Keratinocyte (primary cell): ENCODE results near the gene TNNT3. TPM values are rescaled to one million over a fixed set of nuclear protein-coding genes. Genes with fewer than 3 reads are reported as not detected.

Experiments
- DNase-seq: peaks from one replicate; pipeline ENCODE4 v3.0.0-alpha.2; 2011; ENCODE audit warnings: low read depth, missing footprints, low spot score
- FAIRE-seq: peaks from 2 replicates; lab custom pipeline; 2011; peaks lifted over from hg19 to GRCh38; lab: Jason Lieb, UNC
- H2AFZ ChIP-seq: 2 replicates; pipeline ENCODE4 v1.6.0; 2012; ENCODE audit warnings: low read length, control low read depth, inconsistent platforms; ENCODE audit not compliant: control insufficient read depth
- H3K27ac ChIP-seq: 2 replicates; pipeline ENCODE4 v1.5.1; 2011; ENCODE audit warnings: low read length; ENCODE audit not compliant: control insufficient read depth, insufficient read depth
- H3K27me3 ChIP-seq: 3 replicates; pipeline ENCODE4 v1.6.0; 2011; ENCODE audit warnings: low read length; ENCODE audit not compliant: control insufficient read depth, insufficient read depth; ENCODE audit errors: extremely low read depth
- H3K36me3 ChIP-seq, 2 experiments: 2 replicates in 1 of 2; 3 replicates in 1 of 2; pipeline ENCODE4 v1.5.1; 2011; ENCODE audit warnings: low read length in 2 of 2, mild to moderate bottlenecking in 1 of 2; ENCODE audit not compliant: control insufficient read depth in 2 of 2, insufficient read depth in 2 of 2; ENCODE audit errors: extremely low read depth in 1 of 2
- H3K4me1 ChIP-seq: 3 replicates; pipeline ENCODE4 v1.5.1; 2011; ENCODE audit warnings: low read length; ENCODE audit not compliant: control insufficient read depth, insufficient read depth; ENCODE audit errors: extremely low read depth
- H3K4me2 ChIP-seq: 3 replicates; pipeline ENCODE4 v1.6.0; 2011; ENCODE audit warnings: low read depth, low read length; ENCODE audit not compliant: control insufficient read depth, insufficient read depth; ENCODE audit errors: extremely low read depth
- H3K4me3 ChIP-seq, 3 experiments: fragments of 200-600 bp in 1 of 3; sonication (generic) in 1 of 3; 2 replicates in 2 of 3; 3 replicates in 1 of 3; pipeline ENCODE4 v1.5.1; 2011 to 2016; ENCODE audit warnings: low read length in 3 of 3, mild to moderate bottlenecking in 3 of 3, control low read depth in 2 of 3, inconsistent platforms in 1 of 3, low read depth in 1 of 3, mixed read lengths in 1 of 3, mixed run types in 1 of 3, moderate library complexity in 1 of 3; ENCODE audit not compliant: control insufficient read depth in 2 of 3, insufficient read depth in 2 of 3; ENCODE audit errors: extremely low read depth in 1 of 3
- H3K79me2 ChIP-seq: 2 replicates; pipeline ENCODE4 v1.6.0; 2012; ENCODE audit warnings: low read length; ENCODE audit not compliant: control insufficient read depth, insufficient read depth
- H3K9ac ChIP-seq: 3 replicates; pipeline ENCODE4 v1.6.0; 2011; ENCODE audit warnings: low read length; ENCODE audit not compliant: control insufficient read depth, insufficient read depth; ENCODE audit errors: extremely low read depth
- H3K9me1 ChIP-seq: 3 replicates; pipeline ENCODE4 v1.6.0; 2011; ENCODE audit warnings: low read length; ENCODE audit not compliant: control insufficient read depth, insufficient read depth; ENCODE audit errors: extremely low read depth
- H3K9me3 ChIP-seq: 2 replicates; pipeline ENCODE4 v1.5.1; 2012; ENCODE audit warnings: low read depth, low read length; ENCODE audit not compliant: control insufficient read depth
- H4K20me1 ChIP-seq: 3 replicates; pipeline ENCODE4 v1.6.0; 2011; ENCODE audit warnings: low read length; ENCODE audit not compliant: control insufficient read depth, insufficient read depth; ENCODE audit errors: extremely low read depth
- CTCF ChIP-seq, 3 experiments: IDR thresholded peaks in 1 of 3; conservative IDR thresholded peaks in 1 of 3; optimal IDR thresholded peaks in 1 of 3; 2 replicates in 2 of 3; 3 replicates in 1 of 3; pipeline versions ENCODE3 to v1.5.1; 2011; ENCODE audit warnings: low read length in 3 of 3, mild to moderate bottlenecking in 3 of 3, moderate library complexity in 2 of 3, control low read depth in 1 of 3, inconsistent platforms in 1 of 3; ENCODE audit not compliant: insufficient read depth in 2 of 3; ENCODE audit errors: extremely low read depth in 1 of 3
- EZH2 ChIP-seq: IDR thresholded peaks from one replicate; pipeline ENCODE4 v1.6.1; 2012; ENCODE audit warnings: inconsistent platforms, mild to moderate bottlenecking, low read length, moderate library complexity
- dilution Hi-C: fragments of 300-500 bp; cut with MboI; formaldehyde crosslinking; loops from one replicate; pipeline ENCODE4 v1.7.0; 2020; ENCODE audit warnings: low sequenced_read_pairs; ENCODE audit not compliant: extremely low pct_ligation_motif_present
- polyA plus RNA-seq, 5 experiments: library from polyadenylated mRNA; depleted of rRNA in 3 of 5; stranded (reverse) in 3 of 5; stranded (forward) in 1 of 5; unstranded in 1 of 5; fragments of >200 nt; gene quantifications; 1 replicate in 1 of 5; 2 replicates in 3 of 5; 3 replicates in 1 of 5; pipeline versions ENCODE4 v1.2.1 to v1.2.3, GENCODE V29; 2011 to 2012; ENCODE audit warnings: missing spikeins in 2 of 5, low read depth in 1 of 5, low replicate concordance in 1 of 5

TNNT3 gene
- polyA plus RNA-seq, 1 donor (not counting 4 experiments of a cell fraction or from before 2014, with no cell fraction given): 0.09 TPM

- Histone ChIP-seq H3K9me1 (no peaks in the 10 kb centered on the region), H3K9ac (no peak overlapping the region), H3K4me3 (no peak overlapping the region), H4K20me1 (no peaks in the 10 kb centered on the region), H3K9me3 (no peaks in the 10 kb centered on the region), H3K4me2 (no peak overlapping the region), H3K79me2 (no peaks in the 10 kb centered on the region), H3K4me1 (no peaks in the 10 kb centered on the region), H3K36me3 (no peaks in the 10 kb centered on the region), H3K27me3 (peaks cover 14% of the 10 kb centered on the region), H2AFZ (no peak overlapping the region), H3K27ac (no peak overlapping the region)
- dilution Hi-C loops: no loop called here
- DNase-seq: no peak
- no peak for TF ChIP-seq EZH2
- TF ChIP-seq CTCF (optimal IDR thresholded peaks at IDR 0.05 in 1 of 3, IDR thresholded peaks at IDR 0.05 in 1 of 3, conservative IDR thresholded peaks at IDR 0.05 in 1 of 3; ENCODE audit: extremely low read depth in 1 of 3, insufficient read depth in 2 of 3, low read length in 3 of 3): peak; percentile 20 to 83 (median 49)
- no peak for FAIRE-seq
Measured at GRCh38 chr11:1917523-1918435, 1.7 kb upstream of the TNNT3 start.

- no peaks in the 10 kb centered on the region for H3K9me1 ChIP-seq
Measured at GRCh38 chr11:1918436-1919315, 827 bp upstream of the TNNT3 start.

More at GRCh38 chr11:1918436-1919315, 827 bp upstream of the TNNT3 start:
- FAIRE-seq (no peak), DNase-seq (no peak)
- Histone ChIP-seq H3K9ac (no peak overlapping the region), H3K27me3 (peaks cover 14% of the 10 kb centered on the region), H3K9me3 (no peaks in the 10 kb centered on the region), H2AFZ (no peak overlapping the region), H3K4me1 (no peaks in the 10 kb centered on the region), H3K4me2 (no peak overlapping the region), H3K4me3 (no peak overlapping the region), H3K36me3 (no peaks in the 10 kb centered on the region), H4K20me1 (no peaks in the 10 kb centered on the region), H3K27ac (no peak overlapping the region), H3K79me2 (no peaks in the 10 kb centered on the region)
- dilution Hi-C loops: no loop called here
- TF ChIP-seq EZH2 (no peak), CTCF (optimal IDR thresholded peaks at IDR 0.05 in 1 of 3, IDR thresholded peaks at IDR 0.05 in 1 of 3, conservative IDR thresholded peaks at IDR 0.05 in 1 of 3; ENCODE audit: extremely low read depth in 1 of 3, insufficient read depth in 2 of 3, low read length in 3 of 3) (peak in 2 of 3 experiments; percentile 22 to 46)
